HAP-1 (cell line): ENCODE results near the gene ADGRD1.
"Not testable (repeated sequence)": the region's sequence is repeated elsewhere in the genome, so short reads cannot be mapped to it uniquely, and the experiment has no call there.

Experiments
- DNase-seq, 2 experiments: peaks; one replicate each; pipeline ENCODE4 v3.0.0-alpha.2; 2016 to 2020; ENCODE audit warnings: low spot score in 2 of 2
- H3K27me3 ChIP-seq: fragments of 250-450 bp; sonication (Bioruptor Pico); 2 replicates; pipeline ENCODE4 v1.5.1; 2020; ENCODE audit warnings: low read depth, mild to moderate bottlenecking, moderate library complexity
- H3K36me3 ChIP-seq: fragments of 250-450 bp; sonication (Bioruptor Pico); replicated peaks from 2 replicates; pipeline ENCODE4 v1.5.1; 2020; ENCODE audit warnings: mild to moderate bottlenecking
- H3K4me1 ChIP-seq: fragments of 250-450 bp; sonication (Bioruptor Pico); 2 replicates; pipeline ENCODE4 v1.5.1; 2020; ENCODE audit warnings: mild to moderate bottlenecking
- H3K4me3 ChIP-seq: fragments of 250-450 bp; sonication (Bioruptor Pico); 2 replicates; pipeline ENCODE4 v1.5.1; 2020; ENCODE audit warnings: mild to moderate bottlenecking, moderate library complexity
- H3K9me3 ChIP-seq: fragments of 250-450 bp; sonication (Bioruptor Pico); 2 replicates; pipeline ENCODE4 v1.5.1; 2020; ENCODE audit warnings: mild to moderate bottlenecking, moderate library complexity
- in situ Hi-C: fragments of 300-500 bp; cut with MboI; formaldehyde crosslinking; loops from 3 replicates; pipeline ENCODE4 v1.14.3; 2020; ENCODE audit warnings: low sequenced_read_pairs, inconsistent platforms, mixed read lengths

The ADGRD1 gene

GRCh38 chr12:131114942-131115584 is 161.4 kb downstream of the ADGRD1 start:
- in situ Hi-C loops = no loop called here
- Histone ChIP-seq H3K4me3 (no peak overlapping the region), H3K9me3 (no peaks in the 10 kb centered on the region)

GRCh38 chr12:131115766-131116467 is 162.2 kb downstream of the ADGRD1 start:
- in situ Hi-C loops = no loop called here
- DNase-seq = no peak
- H3K4me1 ChIP-seq = no peaks in the 10 kb centered on the region
- no peaks in the 10 kb centered on the region; the same call in 1 of the 2 replicates for H3K27me3 ChIP-seq
- H3K4me3 ChIP-seq = no peak overlapping the region
- H3K36me3 ChIP-seq = no peaks in the 10 kb centered on the region
- H3K9me3 ChIP-seq = no peaks in the 10 kb centered on the region

More at GRCh38 chr12:131114942-131115584, 161.4 kb downstream of the ADGRD1 start:
- H3K27me3 ChIP-seq = no peaks in the 10 kb centered on the region; the same call in 1 of the 2 replicates
- H3K36me3 ChIP-seq = no peaks in the 10 kb centered on the region
- DNase-seq = no peak
- H3K4me1 ChIP-seq = no peaks in the 10 kb centered on the region

GRCh38 chr12:131116468-131117117 is 162.9 kb downstream of the ADGRD1 start:
- no peaks in the 10 kb centered on the region for H3K36me3 ChIP-seq
- no peak for DNase-seq
- no peaks in the 10 kb centered on the region for H3K9me3 ChIP-seq
- no peak overlapping the region for H3K4me3 ChIP-seq
- no peaks in the 10 kb centered on the region for H3K4me1 ChIP-seq
- in situ Hi-C loops = no loop called here
- H3K27me3 ChIP-seq = no peaks in the 10 kb centered on the region; the same call in 1 of the 2 replicates

- Histone ChIP-seq H3K27me3 (no peaks in the 10 kb centered on the region; the same call in 1 of the 2 replicates), H3K4me1 (no peaks in the 10 kb centered on the region), H3K4me3 (no peak overlapping the region), H3K9me3 (no peaks in the 10 kb centered on the region), H3K36me3 (no peaks in the 10 kb centered on the region)
- DNase-seq = no peak
- in situ Hi-C loops = no loop called here
Measured at GRCh38 chr12:131117438-131118245, 163.9 kb downstream of the ADGRD1 start.

- no peaks in the 10 kb centered on the region for H3K9me3 ChIP-seq
- H3K4me1 ChIP-seq = no peaks in the 10 kb centered on the region
- H3K27me3 ChIP-seq = no peaks in the 10 kb centered on the region; the same call in 1 of the 2 replicates
- H3K36me3 ChIP-seq = no peaks in the 10 kb centered on the region
- in situ Hi-C loops = no loop called here
- no peak for DNase-seq
- H3K4me3 ChIP-seq = no peak overlapping the region
Measured at GRCh38 chr12:131118371-131118770, 164.7 kb downstream of the ADGRD1 start.

- H3K4me3 ChIP-seq, H3K9me3 ChIP-seq, H3K4me1 ChIP-seq, in situ Hi-C loops, DNase-seq, H3K27me3 ChIP-seq, H3K36me3 ChIP-seq: not testable (repeated sequence)
Measured at GRCh38 chr12:131119345-131119744, 165.6 kb downstream of the ADGRD1 start.

- Histone ChIP-seq H3K27me3 (no peaks in the 10 kb centered on the region), H3K9me3 (no peaks in the 10 kb centered on the region), H3K4me3 (no peak overlapping the region), H3K36me3 (no peaks in the 10 kb centered on the region), H3K4me1 (no peaks in the 10 kb centered on the region)
- in situ Hi-C loops = no loop called here
- no peak for DNase-seq
Measured at GRCh38 chr12:131119936-131120335, 166.2 kb downstream of the ADGRD1 start.

- Histone ChIP-seq H3K4me1 (no peaks in the 10 kb centered on the region), H3K27me3 (0 out of 2 replicates have a peak, but pooled peaks cover 3% of the 10 kb centered on the region), H3K36me3 (no peaks in the 10 kb centered on the region), H3K4me3 (no peak overlapping the region), H3K9me3 (no peaks in the 10 kb centered on the region)
- in situ Hi-C loops = no loop called here
- DNase-seq = no peak
Measured at GRCh38 chr12:131120831-131121271, 167.1 kb downstream of the ADGRD1 start.

- Histone ChIP-seq H3K36me3 (no peaks in the 10 kb centered on the region), H3K27me3 (0 out of 2 replicates have a peak, but pooled peaks cover 3% of the 10 kb centered on the region), H3K4me3 (no peak overlapping the region), H3K4me1 (no peaks in the 10 kb centered on the region), H3K9me3 (no peaks in the 10 kb centered on the region)
- in situ Hi-C loops = no loop called here
- no peak for DNase-seq
Measured at GRCh38 chr12:131121705-131122405, 168.1 kb downstream of the ADGRD1 start.

GRCh38 chr12:131122631-131123030 is 168.9 kb downstream of the ADGRD1 start:
- H3K9me3 ChIP-seq = no peaks in the 10 kb centered on the region
- no peaks in the 10 kb centered on the region for H3K36me3 ChIP-seq
- H3K4me3 ChIP-seq = no peak overlapping the region
- DNase-seq = no peak
- H3K4me1 ChIP-seq = no peaks in the 10 kb centered on the region
- H3K27me3 ChIP-seq = 0 out of 2 replicates have a peak, but pooled peaks cover 3% of the 10 kb centered on the region
- in situ Hi-C loops = no loop called here

GRCh38 chr12:131123817-131124216 is 170.1 kb downstream of the ADGRD1 start:
- in situ Hi-C loops = no loop called here
- Histone ChIP-seq H3K4me1 (no peaks in the 10 kb centered on the region), H3K36me3 (no peaks in the 10 kb centered on the region), H3K27me3 (0 out of 2 replicates have a peak, but pooled peaks cover 3% of the 10 kb centered on the region), H3K4me3 (no peak overlapping the region), H3K9me3 (no peaks in the 10 kb centered on the region)
- no peak for DNase-seq

GRCh38 chr12:131124487-131125280 is 171.0 kb downstream of the ADGRD1 start:
- no peaks in the 10 kb centered on the region for H3K36me3 ChIP-seq
- in situ Hi-C loops = no loop called here
- DNase-seq = no peak

More at GRCh38 chr12:131124487-131125280, 171.0 kb downstream of the ADGRD1 start:
- no peak overlapping the region for H3K4me3 ChIP-seq
- no peaks in the 10 kb centered on the region for H3K9me3 ChIP-seq
- H3K27me3 ChIP-seq = 0 out of 2 replicates have a peak, but pooled peaks cover 3% of the 10 kb centered on the region
- H3K4me1 ChIP-seq = no peaks in the 10 kb centered on the region
